K562 (cell line): ENCODE data around the gene CPN2. TPM values are rescaled to one million over a fixed set of nuclear protein-coding genes. Genes with fewer than 3 reads are reported as not detected.

Experiments
- AFF4 ChIP-seq: sonication (generic); formaldehyde crosslinking; IDR thresholded peaks from 2 replicates; pipeline ENCODE4 v1.8.0; 2023; ENCODE audit warnings: mild to moderate bottlenecking, missing genetic modification reagents
- ETS2 ChIP-seq: IDR thresholded peaks from 2 replicates; pipeline ENCODE4 v1.6.1; 2016; ENCODE audit warnings: borderline replicate concordance, missing genetic modification characterization, mild to moderate bottlenecking, moderate library complexity, missing compliant biosample characterization; ENCODE audit not compliant: poor library complexity, severe bottlenecking
- HDAC6 ChIP-seq: IDR thresholded peaks from 2 replicates; pipeline ENCODE4 v1.6.1; 2012; ENCODE audit warnings: low read depth, mild to moderate bottlenecking, control low read depth, inconsistent platforms, low read length, moderate library complexity
- MCM7 ChIP-seq, 2 experiments: fragments of 450-650 bp; IDR thresholded peaks; 2 replicates each; pipeline ENCODE4 v1.6.1; 2016 to 2018
- OTX1 ChIP-seq: fragments of 450-650 bp; formaldehyde crosslinking; IDR thresholded peaks from 2 replicates; pipeline ENCODE4 v1.4.0; 2022; ENCODE audit warnings: mild to moderate bottlenecking
- RBM17 ChIP-seq: fragments of 200-400 bp; formaldehyde crosslinking; IDR thresholded peaks from 2 replicates; pipeline ENCODE4 v1.6.1; 2017; ENCODE audit warnings: low read depth, mild to moderate bottlenecking, low read length, borderline replicate concordance
- TBL1XR1 ChIP-seq, 2 experiments: IDR thresholded peaks; 2 replicates each; pipeline ENCODE4 v1.6.1; 2012; ENCODE audit warnings: improper control_type of control experiment in 2 of 2, low read length in 2 of 2, mild to moderate bottlenecking in 1 of 2
- THRA ChIP-seq: fragments of 450-650 bp; IDR thresholded peaks from 2 replicates; pipeline ENCODE4 v1.6.1; 2017; ENCODE audit warnings: mild to moderate bottlenecking, moderate library complexity
- VEZF1 ChIP-seq: fragments of 200-800 bp; sonication (Bioruptor generic); IDR thresholded peaks from 2 replicates; pipeline ENCODE4 v1.6.1; 2017; ENCODE audit warnings: missing genetic modification characterization, missing compliant biosample characterization
- ZBTB11 ChIP-seq, 3 experiments: fragments of 200-800 bp in 1 of 3; fragments of 250-450 bp in 1 of 3; fragments of 450-650 bp in 1 of 3; sonication (Bioruptor Pico) in 1 of 3; sonication (Bioruptor generic) in 1 of 3; formaldehyde crosslinking in 1 of 3; IDR thresholded peaks; 2 replicates each; pipeline versions ENCODE4 v1.6.1 to v1.8.0; 2016 to 2022; ENCODE audit warnings: mild to moderate bottlenecking in 2 of 3, missing genetic modification characterization in 2 of 3, missing compliant biosample characterization in 1 of 3, moderate library complexity in 1 of 3
- ZNF639 ChIP-seq, 2 experiments: fragments of 200-800 bp in 1 of 2; sonication (Bioruptor generic) in 1 of 2; sonication (generic) in 1 of 2; formaldehyde crosslinking in 1 of 2; IDR thresholded peaks in 1 of 2; conservative IDR thresholded peaks in 1 of 2; 2 replicates each; pipeline versions ENCODE4 v1.5.0 to v1.6.1; 2016 to 2020; ENCODE audit warnings: missing compliant biosample characterization in 1 of 2, missing genetic modification characterization in 1 of 2, missing genetic modification reagents in 1 of 2
- polyA plus RNA-seq, 8 experiments: library from polyadenylated mRNA; depleted of rRNA in 4 of 8; stranded (reverse) in 5 of 8; unstranded in 3 of 8; fragments of >200 nt; fragmentation: Nextera tagmentation in 2 of 8; fragmentation: Illumina TruSeq in 1 of 8; extraction: Ambion mirVana in 2 of 8; extraction: Trizol in 1 of 8; gene quantifications; 2 replicates each; pipeline versions ENCODE4 v1.2.1 to v1.2.3, GENCODE V29; 2011 to 2014; ENCODE audit warnings: inconsistent platforms in 1 of 8, missing spikeins in 1 of 8
- total RNA-seq, 7 experiments: library from RNA; depleted of rRNA in 6 of 7; stranded (reverse); fragments of >200 nt in 6 of 7; fragmentation: Illumina TruSeq in 2 of 7; extraction: Trizol in 2 of 7; gene quantifications; 2 replicates each; pipeline versions ENCODE4 v1.2.1 to v1.2.3, GENCODE V29; 2011 to 2021; ENCODE audit warnings: low replicate concordance in 1 of 7
- TF ChIP-seq, protein P1 (sequence below): sonication (generic); formaldehyde crosslinking; IDR thresholded peaks from 2 replicates; pipeline ENCODE4 v1.8.1; 2023; ENCODE audit warnings: mild to moderate bottlenecking, missing genetic modification reagents

Gene CPN2
- total and polyA plus RNA-seq, 9 of the 15 experiments (the other 6 are each of a cell fraction or from before 2014, with no cell fraction given): not detected

- peak; percentile 72 for TF ChIP-seq VEZF1 (CRISPR knock-in tag)
- peak in 1 of 2 experiments; percentile 10; a peak in 1 of 4 replicates for TF ChIP-seq TBL1XR1 (IDR thresholded peaks at IDR 0.05; ENCODE audit: low read length in 2 of 2)
- TF ChIP-seq HDAC6: no peak
- no peak for TF ChIP-seq MCM7 (IDR thresholded peaks at IDR 0.05)
- no peak for TF ChIP-seq OTX1 (CRISPR knock-in tag)
- TF ChIP-seq, protein P1, sequence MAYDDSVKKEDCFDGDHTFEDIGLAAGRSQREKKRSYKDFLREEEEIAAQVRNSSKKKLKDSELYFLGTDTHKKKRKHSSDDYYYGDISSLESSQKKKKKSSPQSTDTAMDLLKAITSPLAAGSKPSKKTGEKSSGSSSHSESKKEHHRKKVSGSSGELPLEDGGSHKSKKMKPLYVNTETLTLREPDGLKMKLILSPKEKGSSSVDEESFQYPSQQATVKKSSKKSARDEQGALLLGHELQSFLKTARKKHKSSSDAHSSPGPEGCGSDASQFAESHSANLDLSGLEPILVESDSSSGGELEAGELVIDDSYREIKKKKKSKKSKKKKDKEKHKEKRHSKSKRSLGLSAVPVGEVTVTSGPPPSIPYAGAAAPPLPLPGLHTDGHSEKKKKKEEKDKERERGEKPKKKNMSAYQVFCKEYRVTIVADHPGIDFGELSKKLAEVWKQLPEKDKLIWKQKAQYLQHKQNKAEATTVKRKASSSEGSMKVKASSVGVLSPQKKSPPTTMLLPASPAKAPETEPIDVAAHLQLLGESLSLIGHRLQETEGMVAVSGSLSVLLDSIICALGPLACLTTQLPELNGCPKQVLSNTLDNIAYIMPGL: no peak
- no peak for TF ChIP-seq ETS2 (tag)
- TF ChIP-seq ZBTB11 (CRISPR knock-in tag; IDR thresholded peaks at IDR 0.05): no peak
- TF ChIP-seq THRA: no peak
- TF ChIP-seq RBM17: no peak
- TF ChIP-seq AFF4 (CRISPR knock-in tag): no peak
- TF ChIP-seq ZNF639 (CRISPR knock-in tag; conservative IDR thresholded peaks at IDR 0.05 in 1 of 2, IDR thresholded peaks at IDR 0.05 in 1 of 2): no peak
Measured at GRCh38 chr3:194312743-194313281, 38.3 kb downstream of the CPN2 start (continued).
